IMR-90 (cell line): ENCODE results near the gene LGALS9. TPM values are rescaled to one million over a fixed set of nuclear protein-coding genes. Genes with fewer than 3 reads are reported as not detected.

Experiments
- ATAC-seq: fragments of 200-7000 bp; cut with Tn5 transposase; 2 replicates; pipeline ENCODE4 v1.9.1; 2020; ENCODE audit warnings: low read depth, mild to moderate bottlenecking, moderate library complexity
- BruUV-seq: library from RNA; stranded (reverse); fragments of 400-500 nt; replicated peaks from 2 replicates; lab custom pipeline; 2021; lab: Mats Ljungman, UMichigan
- CTCF ChIA-PET: fragments of 300-600 bp; formaldehyde crosslinking; extraction: SDS; loops from one replicate; lab custom pipeline; 2021; ENCODE audit warnings: antibody characterized with exemption; lab: Yijun Ruan, JAX
- POLR2A ChIA-PET: fragments of 300-600 bp; sonication (Branson Sonifier 250); formaldehyde crosslinking; loops from one replicate; lab custom pipeline; 2022; ENCODE audit warnings: antibody characterized with exemption; ENCODE audit not compliant: unreplicated experiment; lab: Charles Lee
- DNase-seq: peaks from one replicate; pipeline ENCODE4 v3.0.0; 2013
- H2AFZ ChIP-seq: replicated peaks from 2 replicates; pipeline ENCODE3; 2013; ENCODE audit warnings: low read length, mild to moderate bottlenecking; ENCODE audit not compliant: poor library complexity
- H2AK5ac ChIP-seq: 2 replicates; pipeline ENCODE4 v1.6.1; 2013; ENCODE audit warnings: low read depth, low read length, inconsistent platforms
- H2AK9ac ChIP-seq: replicated peaks from 2 replicates; pipeline ENCODE3; 2013; ENCODE audit warnings: mild to moderate bottlenecking, low read depth, low read length, moderate library complexity; ENCODE audit not compliant: poor library complexity
- H2BK120ac ChIP-seq: 2 replicates; pipeline ENCODE4 v1.6.1; 2013; ENCODE audit warnings: low read depth, low read length, inconsistent platforms
- H2BK15ac ChIP-seq: 3 replicates; pipeline ENCODE4 v1.6.1; 2013; ENCODE audit warnings: low read depth, low read length, inconsistent platforms
- H2BK20ac ChIP-seq: 2 replicates; pipeline ENCODE4 v1.6.1; 2013; ENCODE audit warnings: low read depth, mild to moderate bottlenecking, inconsistent platforms, low read length, moderate library complexity
- H2BK5ac ChIP-seq: 2 replicates; pipeline ENCODE4 v1.6.1; 2013; ENCODE audit warnings: mild to moderate bottlenecking, low read depth, low read length, inconsistent platforms; ENCODE audit not compliant: poor library complexity, severe bottlenecking
- H3K14ac ChIP-seq: replicated peaks from 2 replicates; pipeline ENCODE4 v1.6.1; 2013; ENCODE audit warnings: low read depth, low read length, inconsistent platforms
- H3K18ac ChIP-seq: 2 replicates; pipeline ENCODE4 v1.6.1; 2013; ENCODE audit warnings: low read depth, low read length, control low read depth
- H3K23ac ChIP-seq: 2 replicates; pipeline ENCODE4 v1.6.1; 2013; ENCODE audit warnings: low read depth, low read length, inconsistent platforms
- H3K27ac ChIP-seq: 2 replicates; pipeline ENCODE4 v1.5.1; 2013; ENCODE audit warnings: mild to moderate bottlenecking, control low read depth, low read length; ENCODE audit not compliant: insufficient read depth
- H3K27me3 ChIP-seq: 2 replicates; pipeline ENCODE4 v1.6.1; 2013; ENCODE audit warnings: low read length; ENCODE audit not compliant: control insufficient read depth, insufficient read depth
- H3K36me3 ChIP-seq: 2 replicates; pipeline ENCODE4 v1.6.1; 2013; ENCODE audit warnings: low read length, mixed read lengths; ENCODE audit not compliant: control insufficient read depth, insufficient read depth
- H3K4ac ChIP-seq: 2 replicates; pipeline ENCODE4 v1.6.1; 2013; ENCODE audit warnings: low read depth, low read length, inconsistent platforms
- H3K4me1 ChIP-seq: 2 replicates; pipeline ENCODE4 v1.6.1; 2013; ENCODE audit warnings: low read length, mixed read lengths; ENCODE audit not compliant: control insufficient read depth, insufficient read depth
- H3K4me2 ChIP-seq: 2 replicates; pipeline ENCODE4 v1.6.1; 2013; ENCODE audit warnings: low read depth, mild to moderate bottlenecking, control low read depth, low read length, moderate library complexity
- H3K4me3 ChIP-seq: 2 replicates; pipeline ENCODE4 v1.5.1; 2013; ENCODE audit warnings: low read depth, mild to moderate bottlenecking, control low read depth, low read length, moderate library complexity; ENCODE audit not compliant: insufficient read depth
- H3K56ac ChIP-seq: 2 replicates; pipeline ENCODE4 v1.6.1; 2013; ENCODE audit warnings: low read length, inconsistent platforms; ENCODE audit not compliant: insufficient read depth; ENCODE audit errors: extremely low read depth
- H3K79me1 ChIP-seq, 2 experiments: 2 replicates each; pipeline ENCODE4 v1.6.1; 2013; ENCODE audit warnings: low read length in 2 of 2, inconsistent platforms in 1 of 2, low read depth in 1 of 2
- H3K9ac ChIP-seq: 2 replicates; pipeline ENCODE4 v1.6.1; 2013; ENCODE audit warnings: low read depth, low read length, control low read depth
- H3K9me1 ChIP-seq: 2 replicates; pipeline ENCODE4 v1.6.1; 2013; ENCODE audit warnings: low read length, inconsistent platforms; ENCODE audit not compliant: insufficient read depth
- H3K9me3 ChIP-seq: 2 replicates; pipeline ENCODE4 v1.6.1; 2013; ENCODE audit warnings: low read length; ENCODE audit not compliant: control insufficient read depth, insufficient read depth
- H4K20me1 ChIP-seq: 2 replicates; pipeline ENCODE4 v1.6.1; 2013; ENCODE audit warnings: low read length, inconsistent platforms; ENCODE audit not compliant: insufficient read depth
- H4K5ac ChIP-seq: 2 replicates; pipeline ENCODE4 v1.6.1; 2013; ENCODE audit warnings: mild to moderate bottlenecking, low read depth, low read length, control low read depth
- H4K8ac ChIP-seq, 2 experiments: 2 replicates each; pipeline ENCODE4 v1.6.1; 2013; ENCODE audit warnings: low read depth in 2 of 2, low read length in 2 of 2, control low read depth in 1 of 2, inconsistent platforms in 1 of 2
- H4K91ac ChIP-seq: 2 replicates; pipeline ENCODE4 v1.6.1; 2013; ENCODE audit warnings: low read depth, low read length, inconsistent platforms; ENCODE audit not compliant: insufficient read depth
- BHLHE40 ChIP-seq: fragments of 150-350 bp; IDR thresholded peaks from 2 replicates; pipeline ENCODE4 v1.6.1; 2016; ENCODE audit warnings: mild to moderate bottlenecking, low read depth, low read length
- CEBPB ChIP-seq: IDR thresholded peaks from 2 replicates; pipeline ENCODE4 v1.6.1; 2012; ENCODE audit warnings: low read depth, low read length, improper control_type of control experiment
- CHD1 ChIP-seq: IDR thresholded peaks from 2 replicates; pipeline ENCODE4 v1.6.1; 2012; ENCODE audit warnings: low read depth, low read length, improper control_type of control experiment
- MAFK ChIP-seq: IDR thresholded peaks from 2 replicates; pipeline ENCODE4 v1.6.1; 2012; ENCODE audit warnings: low read depth, low read length, improper control_type of control experiment
- MXI1 ChIP-seq: IDR thresholded peaks from 2 replicates; pipeline ENCODE4 v1.6.1; 2012; ENCODE audit warnings: low read depth, mild to moderate bottlenecking, low read length, moderate library complexity, borderline replicate concordance
- POLR2A ChIP-seq: IDR thresholded peaks from 2 replicates; pipeline ENCODE4 v1.6.1; 2012; ENCODE audit warnings: mild to moderate bottlenecking, low read depth, low read length
- SMC3 ChIP-seq: fragments of 150-350 bp; IDR thresholded peaks from 2 replicates; pipeline ENCODE4 v1.6.1; 2016; ENCODE audit warnings: low read depth, mild to moderate bottlenecking, antibody characterized with exemption, low read length, moderate library complexity
- USF2 ChIP-seq: fragments of 150-350 bp; IDR thresholded peaks from 2 replicates; pipeline ENCODE4 v1.6.1; 2017; ENCODE audit warnings: mild to moderate bottlenecking, antibody characterized with exemption, low read length, low read depth
- WGBS, 2 experiments: methylation state at CpG; one replicate each; pipeline versions ENCODE4 v1.1.5 to v1.1.7; 2013; ENCODE audit warnings: missing lambda C conversion rate in 2 of 2; ENCODE audit not compliant: insufficient read length in 1 of 2; ENCODE audit errors: extremely low coverage in 2 of 2; 5-methylcytosine and 5-hydroxymethylcytosine counted together
- dilution Hi-C: fragments of 300-500 bp; cut with HindIII; formaldehyde crosslinking; loops from one replicate; pipeline ENCODE4 v1.14.3; 2018; ENCODE audit warnings: low sequenced_read_pairs; ENCODE audit not compliant: unreplicated experiment
- in situ Hi-C: fragments of 300-500 bp; cut with MboI; formaldehyde crosslinking; loops from 3 replicates; pipeline ENCODE4 v1.14.3; 2019; ENCODE audit warnings: low sequenced_read_pairs, inconsistent platforms, mixed read lengths
- intact Hi-C: fragments of 100-400 bp; cut with micrococcal nuclease; formaldehyde crosslinking; loops from 2 replicates; pipeline ENCODE4 v1.10.0; 2022
- polyA plus RNA-seq, 3 experiments: library from polyadenylated mRNA; depleted of rRNA; stranded (reverse); fragments of >200 nt; gene quantifications; 2 replicates each; pipeline ENCODE4 v1.2.3, GENCODE V29; 2012; ENCODE audit warnings: low replicate concordance in 1 of 3
- total RNA-seq: library from RNA; depleted of rRNA; stranded (reverse); fragments of >200 nt; gene quantifications from 2 replicates; pipeline ENCODE4 v1.2.3, GENCODE V29; 2012

LGALS9 gene
- total and polyA plus RNA-seq, 2 of the 4 experiments (the other 2 are of a cell fraction) = 0.54 to 2.5 TPM

GRCh38 chr17:27621536-27621935 lies 9.5 kb upstream of the LGALS9 start:
- CTCF ChIA-PET = no interaction called here

More at GRCh38 chr17:27621536-27621935, 9.5 kb upstream of the LGALS9 start:
- H4K91ac ChIP-seq = no peak overlapping the region
- H3K27ac ChIP-seq = no peak overlapping the region
- in situ Hi-C loops (no loop called here), dilution Hi-C loops (no loop called here), intact Hi-C loops (no loop called here)
- no peak overlapping the region for H4K8ac ChIP-seq
- H3K14ac ChIP-seq = no peak overlapping the region
- no peak overlapping the region for H3K23ac ChIP-seq
- no peak overlapping the region for H4K5ac ChIP-seq
- H3K4me1 ChIP-seq = no peaks in the 10 kb centered on the region
- H2BK120ac ChIP-seq = no peak overlapping the region
- H2AK9ac ChIP-seq = no peak overlapping the region
- no peak overlapping the region for H2BK5ac ChIP-seq
- no peaks in the 10 kb centered on the region for H3K27me3 ChIP-seq
- H2AK5ac ChIP-seq = no peak overlapping the region
- H3K9ac ChIP-seq = no peak overlapping the region
- H2BK15ac ChIP-seq = no peak overlapping the region
- no peak overlapping the region for H3K56ac ChIP-seq
- no peak overlapping the region for H2AFZ ChIP-seq
- no peak overlapping the region for H3K4me2 ChIP-seq
- no peak for TF ChIP-seq MXI1
- TF ChIP-seq CHD1 = no peak
- TF ChIP-seq CEBPB = no peak
- no peak for TF ChIP-seq BHLHE40
- TF ChIP-seq USF2 = no peak
- no peak for TF ChIP-seq POLR2A
- no peak for TF ChIP-seq SMC3
- no peak for TF ChIP-seq MAFK
- peaks cover 4% of the 10 kb centered on the region; the same call in 1 of the 2 replicates for H3K9me1 ChIP-seq
- WGBS, 2 experiments = 80% methylated on average over 1 of the region's 4 CpGs; no CpG with 5 or more reads in 1 of the 2 experiments
- POLR2A ChIA-PET = no interaction called here
- no peak overlapping the region for H3K18ac ChIP-seq
- DNase-seq (no peak), ATAC-seq (no peak)
- H3K79me1 ChIP-seq = no peaks in the 10 kb centered on the region
- no peak overlapping the region for H2BK20ac ChIP-seq
- H3K9me3 ChIP-seq = no peaks in the 10 kb centered on the region
- BruUV-seq = no TSS peak
- no peak overlapping the region for H3K4ac ChIP-seq
- no peak overlapping the region for H3K4me3 ChIP-seq
- H3K36me3 ChIP-seq = peaks cover 91% of the 10 kb centered on the region
- no peaks in the 10 kb centered on the region for H4K20me1 ChIP-seq
